ENCODE data around the gene BAHCC1.

The BAHCC1 gene

GRCh38 chr17:81492202-81492601 lies 96.9 kb downstream of the BAHCC1 start:
- Histone ChIP-seq H3K4me2 (ENCODE audit: low read length) (no peak overlapping the region), H3K4me1 (ENCODE audit: low read length) (peaks cover 4% of the 10 kb centered on the region; the same call in 1 of the 2 replicates), H2AFZ (ENCODE audit: low read depth, low read length) (no peak overlapping the region), H3K27ac (ENCODE audit: low read length) (no peak overlapping the region), H3K27me3 (ENCODE audit: low read depth, low read length) (peaks cover 4% of the 10 kb centered on the region; the same call in 1 of the 2 replicates), H3K36me3 (replicated peaks; ENCODE audit: low read depth, low read length) (no peaks in the 10 kb centered on the region), H4K20me1 (ENCODE audit: insufficient read depth, low read length) (no peaks in the 10 kb centered on the region), H3K79me2 (ENCODE audit: low read length) (no peaks in the 10 kb centered on the region), H3K9ac (ENCODE audit: low read length) (no peak overlapping the region), H3K4me3 (ENCODE audit: low read length) (no peak overlapping the region), H3K9me3 (ENCODE audit: insufficient read depth, low read length) (no peaks in the 10 kb centered on the region)
- TF ChIP-seq CTCF (IDR thresholded peaks at IDR 0.05; ENCODE audit: low read depth, low read length) (no peak), EZH2phosphoT487 (IDR thresholded peaks at IDR 0.05; ENCODE audit: low read depth) (no peak)

- no peak overlapping the region for H3K4me3 ChIP-seq (ENCODE audit: low read length)
- TF ChIP-seq CTCF (IDR thresholded peaks at IDR 0.05; ENCODE audit: low read depth, low read length) (no peak), EZH2phosphoT487 (IDR thresholded peaks at IDR 0.05; ENCODE audit: low read depth) (no peak)
- H4K20me1 ChIP-seq (ENCODE audit: insufficient read depth, low read length) = no peaks in the 10 kb centered on the region
- no peak overlapping the region for H2AFZ ChIP-seq (ENCODE audit: low read depth, low read length)
- peaks cover 4% of the 10 kb centered on the region; the same call in 1 of the 2 replicates for H3K27me3 ChIP-seq (ENCODE audit: low read depth, low read length)
- H3K9ac ChIP-seq (ENCODE audit: low read length) = no peak overlapping the region
- no peak overlapping the region for H3K27ac ChIP-seq (ENCODE audit: low read length)
- no peak overlapping the region for H3K4me2 ChIP-seq (ENCODE audit: low read length)
- H3K9me3 ChIP-seq (ENCODE audit: insufficient read depth, low read length) = no peaks in the 10 kb centered on the region
- H3K36me3 ChIP-seq (replicated peaks; ENCODE audit: low read depth, low read length) = no peaks in the 10 kb centered on the region
- no peaks in the 10 kb centered on the region for H3K79me2 ChIP-seq (ENCODE audit: low read length)
- H3K4me1 ChIP-seq (ENCODE audit: low read length) = peaks cover 4% of the 10 kb centered on the region; the same call in 1 of the 2 replicates
Measured at GRCh38 chr17:81492706-81493105, 97.4 kb downstream of the BAHCC1 start.

- Histone ChIP-seq H2AFZ (ENCODE audit: low read depth, low read length) (no peak overlapping the region), H3K36me3 (replicated peaks; ENCODE audit: low read depth, low read length) (no peaks in the 10 kb centered on the region), H3K4me2 (ENCODE audit: low read length) (no peak overlapping the region), H4K20me1 (ENCODE audit: insufficient read depth, low read length) (no peaks in the 10 kb centered on the region), H3K27me3 (ENCODE audit: low read depth, low read length) (peaks cover 4% of the 10 kb centered on the region; the same call in 1 of the 2 replicates), H3K4me1 (ENCODE audit: low read length) (peaks cover 4% of the 10 kb centered on the region; the same call in 1 of the 2 replicates), H3K79me2 (ENCODE audit: low read length) (no peaks in the 10 kb centered on the region), H3K4me3 (ENCODE audit: low read length) (no peak overlapping the region), H3K9ac (ENCODE audit: low read length) (no peak overlapping the region), H3K9me3 (ENCODE audit: insufficient read depth, low read length) (no peaks in the 10 kb centered on the region), H3K27ac (ENCODE audit: low read length) (no peak overlapping the region)
- no peak for TF ChIP-seq EZH2phosphoT487 (IDR thresholded peaks at IDR 0.05; ENCODE audit: low read depth)
- no peak for TF ChIP-seq CTCF (IDR thresholded peaks at IDR 0.05; ENCODE audit: low read depth, low read length)
Measured at GRCh38 chr17:81493198-81494038, 98.2 kb downstream of the BAHCC1 start.

GRCh38 chr17:81494626-81495377 lies 99.5 kb downstream of the BAHCC1 start:
- Histone ChIP-seq H4K20me1 (ENCODE audit: insufficient read depth, low read length) (no peaks in the 10 kb centered on the region), H3K4me3 (ENCODE audit: low read length) (no peak overlapping the region), H3K4me2 (ENCODE audit: low read length) (peak overlapping the region; percentile 4; the same call in 1 of the 2 replicates), H3K9me3 (ENCODE audit: insufficient read depth, low read length) (no peaks in the 10 kb centered on the region), H3K27ac (ENCODE audit: low read length) (no peak overlapping the region), H3K36me3 (replicated peaks; ENCODE audit: low read depth, low read length) (no peaks in the 10 kb centered on the region), H3K4me1 (ENCODE audit: low read length) (peaks cover 4% of the 10 kb centered on the region; the same call in 1 of the 2 replicates), H3K9ac (ENCODE audit: low read length) (no peak overlapping the region), H3K79me2 (ENCODE audit: low read length) (no peaks in the 10 kb centered on the region), H2AFZ (ENCODE audit: low read depth, low read length) (peak overlapping the region; percentile 3; the same call in 1 of the 2 replicates), H3K27me3 (ENCODE audit: low read depth, low read length) (peaks cover 4% of the 10 kb centered on the region; the same call in 1 of the 2 replicates)
- no peak for TF ChIP-seq EZH2phosphoT487 (IDR thresholded peaks at IDR 0.05; ENCODE audit: low read depth)
- TF ChIP-seq CTCF (IDR thresholded peaks at IDR 0.05; ENCODE audit: low read depth, low read length) = no peak

Measured in OCI-LY3 (cell line).